H1 (cell line): ENCODE measurements around the gene CACNA1D. TPM values are rescaled to one million over a fixed set of nuclear protein-coding genes. Genes with fewer than 3 reads are reported as not detected.

ENCODE experiments used
- CTCF ChIA-PET: fragments of 300-600 bp; sonication (Branson Sonifier 250); formaldehyde crosslinking; loops from one replicate; lab custom pipeline; 2021; ENCODE audit not compliant: partially characterized antibody; lab: Charles Lee
- POLR2A ChIA-PET: fragments of 300-600 bp; sonication (Branson Sonifier 250); formaldehyde crosslinking; loops from one replicate; lab custom pipeline; 2021; ENCODE audit warnings: inconsistent platforms; ENCODE audit not compliant: partially characterized antibody; lab: Charles Lee
- DNase-seq, 2 experiments: peaks; one replicate each; pipeline versions ENCODE4 v3.0.0 to v3.0.0-alpha.2; 2010 to 2022; ENCODE audit warnings: low spot score in 2 of 2, low read depth in 1 of 2, mixed read lengths in 1 of 2
- FAIRE-seq: peaks from 2 replicates; lab custom pipeline; 2011; peaks lifted over from hg19 to GRCh38; lab: Jason Lieb, UNC
- H2AFZ ChIP-seq: 2 replicates; pipeline ENCODE4 v1.8.1; 2012; ENCODE audit warnings: low read length, inconsistent platforms
- H2AK5ac ChIP-seq: 2 replicates; pipeline ENCODE4 v1.6.1; 2013; ENCODE audit warnings: low read depth, low read length
- H2BK120ac ChIP-seq: replicated peaks from 2 replicates; pipeline ENCODE3; 2013; ENCODE audit warnings: low read depth, low read length, inconsistent platforms
- H2BK12ac ChIP-seq: 2 replicates; pipeline ENCODE4 v1.6.1; 2013; ENCODE audit warnings: low read depth, low read length
- H2BK15ac ChIP-seq: 2 replicates; pipeline ENCODE4 v1.6.1; 2013; ENCODE audit warnings: low read length
- H2BK20ac ChIP-seq: 2 replicates; pipeline ENCODE4 v1.6.1; 2013; ENCODE audit warnings: low read length
- H2BK5ac ChIP-seq: 2 replicates; pipeline ENCODE4 v1.6.1; 2013; ENCODE audit warnings: low read depth, low read length
- H3K14ac ChIP-seq: 2 replicates; pipeline ENCODE4 v1.6.1; 2013; ENCODE audit warnings: inconsistent platforms; ENCODE audit not compliant: insufficient read length
- H3K18ac ChIP-seq: 2 replicates; pipeline ENCODE4 v1.6.1; 2013; ENCODE audit warnings: low read length; ENCODE audit errors: extremely low read depth
- H3K23ac ChIP-seq: 2 replicates; pipeline ENCODE4 v1.6.1; 2013; ENCODE audit warnings: inconsistent platforms; ENCODE audit not compliant: insufficient read length
- H3K23me2 ChIP-seq: 2 replicates; pipeline ENCODE4 v1.6.1; 2013; ENCODE audit warnings: low read depth, low read length
- H3K27ac ChIP-seq: 2 replicates; pipeline ENCODE4 v1.6.1; 2011; ENCODE audit warnings: low read depth, low read length, inconsistent platforms
- H3K27me3 ChIP-seq, 4 experiments: replicated peaks in 1 of 4; 1 replicate in 1 of 4; 2 replicates in 3 of 4; pipeline versions ENCODE4 v1.6.1 to v1.8.1; 2011 to 2013; ENCODE audit warnings: low read length in 3 of 4, mild to moderate bottlenecking in 3 of 4, inconsistent platforms in 2 of 4, mixed read lengths in 2 of 4, moderate library complexity in 1 of 4; ENCODE audit not compliant: control insufficient read depth in 3 of 4, insufficient read depth in 3 of 4; ENCODE audit errors: extremely low read depth in 1 of 4
- H3K36me3 ChIP-seq, 4 experiments: 2 replicates each; pipeline versions ENCODE4 v1.6.1 to v1.8.1; 2011 to 2013; ENCODE audit warnings: mild to moderate bottlenecking in 4 of 4, low read length in 3 of 4, moderate library complexity in 2 of 4, control low read depth in 1 of 4, inconsistent platforms in 1 of 4; ENCODE audit not compliant: insufficient read depth in 4 of 4, control insufficient read depth in 2 of 4
- H3K4ac ChIP-seq: replicated peaks from 2 replicates; pipeline ENCODE3; 2013; ENCODE audit warnings: low read length, low read depth, mixed read lengths, inconsistent platforms; ENCODE audit not compliant: insufficient read length
- H3K4me1 ChIP-seq, 4 experiments: replicated peaks in 1 of 4; 1 replicate in 1 of 4; 2 replicates in 3 of 4; pipeline versions ENCODE4 v1.6.1 to v1.8.1; 2011 to 2013; ENCODE audit warnings: low read length in 3 of 4, inconsistent platforms in 2 of 4, mixed read lengths in 1 of 4; ENCODE audit not compliant: insufficient read depth in 4 of 4, control insufficient read depth in 3 of 4
- H3K4me2 ChIP-seq, 2 experiments: 2 replicates each; pipeline versions ENCODE4 v1.6.1 to v1.8.1; 2011 to 2013; ENCODE audit warnings: low read depth in 2 of 2, low read length in 2 of 2, control low read depth in 1 of 2, inconsistent platforms in 1 of 2, mild to moderate bottlenecking in 1 of 2; ENCODE audit not compliant: insufficient read depth in 1 of 2
- H3K4me3 ChIP-seq, 4 experiments: fragments of 200-600, 300-600 bp in 1 of 4; sonication (generic), shearing (Covaris generic), sonication (Bioruptor Twin) in 1 of 4; 2 replicates each; pipeline versions ENCODE4 v1.5.1 to v1.8.1; 2011 to 2016; ENCODE audit warnings: low read length in 4 of 4, low read depth in 3 of 4, control low read depth in 2 of 4, inconsistent platforms in 2 of 4, mild to moderate bottlenecking in 2 of 4, mixed read lengths in 1 of 4, moderate library complexity in 1 of 4; ENCODE audit not compliant: insufficient read depth in 2 of 4; ENCODE audit errors: extremely low read depth in 1 of 4
- H3K56ac ChIP-seq: replicated peaks from 2 replicates; pipeline ENCODE3; 2013; ENCODE audit warnings: low read depth, mild to moderate bottlenecking, mixed read lengths, low read length, inconsistent platforms; ENCODE audit not compliant: insufficient read length
- H3K79me1 ChIP-seq: 2 replicates; pipeline ENCODE4 v1.6.1; 2013; ENCODE audit warnings: low read depth, low read length, control low read depth
- H3K79me2 ChIP-seq, 2 experiments: 2 replicates each; pipeline versions ENCODE4 v1.6.1 to v1.8.1; 2012 to 2013; ENCODE audit warnings: low read length in 2 of 2, mild to moderate bottlenecking in 2 of 2, inconsistent platforms in 1 of 2; ENCODE audit not compliant: insufficient read depth in 2 of 2, control insufficient read depth in 1 of 2
- H3K9ac ChIP-seq, 4 experiments: replicated peaks in 1 of 4; 1 replicate in 1 of 4; 2 replicates in 3 of 4; pipeline versions ENCODE4 v1.6.1 to v1.8.1; 2011 to 2013; ENCODE audit warnings: low read depth in 3 of 4, low read length in 3 of 4, control low read depth in 2 of 4, mild to moderate bottlenecking in 2 of 4, moderate library complexity in 2 of 4, inconsistent platforms in 1 of 4; ENCODE audit errors: extremely low read depth in 1 of 4
- H3K9me3 ChIP-seq, 2 experiments: 2 replicates each; pipeline versions ENCODE4 v1.6.1 to v1.8.1; 2012 to 2013; ENCODE audit warnings: mild to moderate bottlenecking in 2 of 2, moderate library complexity in 2 of 2, control low read depth in 1 of 2, inconsistent platforms in 1 of 2, low read depth in 1 of 2, low read length in 1 of 2, mixed read lengths in 1 of 2; ENCODE audit not compliant: insufficient read depth in 2 of 2
- H4K20me1 ChIP-seq, 2 experiments: replicated peaks in 1 of 2; 2 replicates each; pipeline versions ENCODE3 to v1.8.1; 2011 to 2013; ENCODE audit warnings: inconsistent platforms in 2 of 2, low read length in 2 of 2, mild to moderate bottlenecking in 1 of 2; ENCODE audit not compliant: insufficient read depth in 2 of 2, control insufficient read depth in 1 of 2
- H4K5ac ChIP-seq: 2 replicates; pipeline ENCODE4 v1.6.1; 2013; ENCODE audit warnings: low read length, low read depth, mixed read lengths, inconsistent platforms; ENCODE audit not compliant: insufficient read length
- H4K8ac ChIP-seq: 2 replicates; pipeline ENCODE4 v1.8.0; 2013; ENCODE audit warnings: mild to moderate bottlenecking, moderate library complexity, low read length, inconsistent platforms; ENCODE audit not compliant: insufficient read depth; ENCODE audit errors: extremely low read depth
- H4K91ac ChIP-seq: replicated peaks from 2 replicates; pipeline ENCODE3; 2013; ENCODE audit warnings: low read length, mixed read lengths, inconsistent platforms; ENCODE audit not compliant: insufficient read length
- BACH1 ChIP-seq: IDR thresholded peaks from 2 replicates; pipeline ENCODE4 v1.6.1; 2012; ENCODE audit warnings: low read length, improper control_type of control experiment
- CBX8 ChIP-seq: fragments of 300-800, 300-1000 bp; sonication (generic); IDR thresholded peaks from 2 replicates; pipeline ENCODE4 v1.7.1; 2016; ENCODE audit warnings: low read depth, low read length, borderline replicate concordance
- KDM1A ChIP-seq: fragments of 200-600, 300-600 bp; sonication (generic); IDR thresholded peaks from 2 replicates; pipeline ENCODE4 v1.7.1; 2016; ENCODE audit warnings: mild to moderate bottlenecking, low read length, borderline replicate concordance
- RNF2 ChIP-seq: fragments of 200-900, 300-1000 bp; sonication (generic); IDR thresholded peaks from 2 replicates; pipeline ENCODE4 v1.7.1; 2016; ENCODE audit warnings: borderline replicate concordance, low read depth, mild to moderate bottlenecking, antibody characterized with exemption, low read length; ENCODE audit not compliant: poor library complexity, severe bottlenecking; ENCODE audit errors: missing control alignments
- SRF ChIP-seq: IDR thresholded peaks from 2 replicates; pipeline ENCODE4 v1.6.1; 2011; ENCODE audit warnings: mild to moderate bottlenecking, low read depth, low read length, moderate library complexity
- WGBS, 2 experiments: shearing (Covaris generic) in 1 of 2; methylation state at CpG; one replicate each; pipeline versions ENCODE4 v1.1.6 to v1.1.7; 2013 to 2015; ENCODE audit warnings: low lambda C conversion rate in 2 of 2, mixed read lengths in 2 of 2, inconsistent platforms in 1 of 2, low coverage in 1 of 2, missing lambda C conversion rate in 1 of 2; ENCODE audit not compliant: insufficient replicate concordance in 2 of 2, insufficient coverage in 1 of 2, insufficient read length in 1 of 2; ENCODE audit errors: extremely low coverage in 1 of 2, missing lambda C conversion rate in 1 of 2; 5-methylcytosine and 5-hydroxymethylcytosine counted together
- polyA plus RNA-seq, 7 experiments: library from polyadenylated mRNA; depleted of rRNA in 3 of 7; stranded (reverse) in 5 of 7; unstranded in 2 of 7; fragments of >200 nt in 5 of 7; fragments of 200-250 nt in 2 of 7; gene quantifications; 1 replicate in 5 of 7; 2 replicates in 1 of 7; 4 replicates in 1 of 7; pipeline versions ENCODE4 v1.2.1 to v1.2.3, GENCODE V29; 2011 to 2013; ENCODE audit warnings: missing spikeins in 2 of 7, mixed read lengths in 2 of 7
- total RNA-seq: library from RNA; stranded (reverse); fragmentation: NEBNext Ultra II Directional; extraction: Animal tissue kit (Norgen Biotek cat#: 25700); gene quantifications from 2 replicates; pipeline ENCODE4 v1.2.1, GENCODE V29; 2021

CACNA1D gene
- total and polyA plus RNA-seq, 2 of the 8 experiments (the other 6 are each of a cell fraction or from before 2014, with no cell fraction given) = 2.0 to 2.9 TPM

DNA sequence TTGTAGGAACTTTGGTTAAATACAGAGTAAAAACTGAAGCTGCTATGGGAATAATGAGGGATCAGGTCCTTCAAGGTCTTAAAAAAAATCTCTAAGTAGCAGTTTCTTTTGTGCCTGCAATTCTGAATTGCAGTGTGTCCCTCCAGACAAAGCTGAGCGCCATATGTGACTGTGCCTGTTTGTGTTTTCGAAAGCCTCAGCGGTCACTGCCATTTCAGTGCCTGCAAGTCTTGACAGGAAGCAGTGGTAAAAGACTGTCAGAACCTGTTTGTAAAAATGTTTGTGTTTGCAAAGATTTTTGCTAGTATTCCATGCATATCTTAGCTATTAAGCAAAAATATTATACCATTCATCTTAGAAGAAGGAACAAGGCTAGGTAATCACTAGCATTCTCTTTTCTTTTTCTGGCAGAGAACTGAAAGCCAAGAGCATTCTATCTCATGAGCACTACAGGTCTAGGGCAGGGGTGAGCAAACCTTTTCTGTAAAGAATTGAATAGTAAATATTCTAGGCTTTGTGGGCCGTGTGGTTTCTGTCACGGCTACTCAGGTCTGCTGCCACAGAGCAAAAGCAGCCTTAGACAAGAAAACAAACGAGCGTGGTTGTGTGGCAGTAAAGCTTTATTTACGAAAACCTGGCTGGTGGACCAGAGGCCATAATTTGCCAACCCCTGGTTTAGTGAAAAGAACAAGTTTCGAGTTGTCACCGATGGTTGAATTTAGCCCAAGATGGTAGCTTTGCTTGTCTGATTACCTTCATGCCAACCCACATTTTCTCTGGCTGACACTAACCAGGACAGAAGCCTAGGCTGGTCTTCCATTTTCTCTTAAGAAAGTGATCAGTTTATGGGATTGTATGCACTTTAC, 134.4 kb downstream of the CACNA1D start:
- H2AK5ac ChIP-seq = no peak overlapping the region
- no peak overlapping the region for H3K4me3 ChIP-seq
- no peak overlapping the region for H3K4me2 ChIP-seq
- no peaks in the 10 kb centered on the region for H3K23me2 ChIP-seq
- CTCF ChIA-PET = interaction anchor here (1.0 kb wide), 1 partner anchor 41 kb away, joined by 4 read pairs; no protein-coding TSS in a partner anchor
- H3K14ac ChIP-seq = no peak overlapping the region
- WGBS, 2 experiments = 80% methylated on average over 10 of the region's 10 CpGs; no CpG with 5 or more reads in 1 of the 2 experiments
- no peak overlapping the region for H3K4ac ChIP-seq
- no peak overlapping the region for H2BK120ac ChIP-seq
- POLR2A ChIA-PET = no interaction called here
- H2BK20ac ChIP-seq = no peak overlapping the region
- no peaks in the 10 kb centered on the region for H3K9me3 ChIP-seq
- H3K79me1 ChIP-seq = no peaks in the 10 kb centered on the region
- no peak overlapping the region for H3K23ac ChIP-seq
- no peak overlapping the region for H4K5ac ChIP-seq
- FAIRE-seq (no peak), DNase-seq (peak in 1 of 2 experiments; percentile 22)
- H2BK12ac ChIP-seq = no peak overlapping the region
- H2BK5ac ChIP-seq = no peak overlapping the region
- no peak overlapping the region for H4K8ac ChIP-seq
- H3K9ac ChIP-seq = no peak overlapping the region
- H3K4me1 ChIP-seq = no peaks in the 10 kb centered on the region
- no peaks in the 10 kb centered on the region for H4K20me1 ChIP-seq
- H2AFZ ChIP-seq = no peak overlapping the region
- H4K91ac ChIP-seq = no peak overlapping the region
- no peak overlapping the region for H3K18ac ChIP-seq
- no peaks in the 10 kb centered on the region for H3K79me2 ChIP-seq
- H2BK15ac ChIP-seq = no peak overlapping the region
- peaks cover 0 to 1% (median 0%) of the 10 kb centered on the region in 4 experiments; a peak in 1 of 7 replicates for H3K27me3 ChIP-seq
- H3K36me3 ChIP-seq = no peaks in the 10 kb centered on the region
- H3K27ac ChIP-seq = no peak overlapping the region
- no peak overlapping the region for H3K56ac ChIP-seq
- no peak for TF ChIP-seq BACH1
- no peak for TF ChIP-seq RNF2
- TF ChIP-seq KDM1A = no peak
- no peak for TF ChIP-seq SRF
- TF ChIP-seq CBX8 = no peak
